ENCODE data around the gene PIF1.

PIF1 gene

DNA sequence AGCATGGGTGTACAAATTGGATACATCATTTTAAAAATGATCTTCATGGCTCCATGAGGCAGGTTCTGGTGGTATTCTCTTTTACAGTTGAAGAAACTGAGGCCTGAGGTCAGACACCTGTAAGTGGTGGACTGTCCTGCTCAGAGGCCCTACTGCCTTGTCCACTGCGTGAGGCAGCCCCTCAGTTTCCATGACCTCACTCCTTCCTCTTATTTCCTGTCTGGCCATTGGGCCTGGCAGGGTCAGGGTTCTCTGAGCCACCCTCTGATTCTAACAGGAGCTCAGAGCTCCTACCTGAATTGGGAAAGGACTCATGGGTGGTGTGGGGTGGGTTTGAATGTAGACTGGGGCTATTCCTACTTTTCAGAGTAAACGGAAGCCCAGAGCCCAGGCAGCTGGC, 33.8 kb upstream of the PIF1 start:
- Histone ChIP-seq H3K9me2 (replicated peaks; ENCODE audit: control insufficient read depth, low read length) (no peaks in the 10 kb centered on the region), H3K4me1 (ENCODE audit: control insufficient read depth, low read length) (peaks cover 42% of the 10 kb centered on the region), H3K27ac (ENCODE audit: low read depth, low read length) (no peak overlapping the region), H3K36me3 (ENCODE audit: control insufficient read depth, low read length) (peaks cover 79% of the 10 kb centered on the region), H3F3A (ENCODE audit: control insufficient read depth, insufficient read depth) (peaks cover 3% of the 10 kb centered on the region; the same call in 1 of the 2 replicates), H3K79me2 (ENCODE audit: control insufficient read depth, low read length) (peaks cover 36% of the 10 kb centered on the region), H3K27me3 (ENCODE audit: control insufficient read depth, low read length) (no peaks in the 10 kb centered on the region), H3K4me3 (ENCODE audit: low read length) (no peak overlapping the region), H3K9me3 (ENCODE audit: control insufficient read depth, insufficient read depth, low read length) (no peaks in the 10 kb centered on the region), H3K4me2 (ENCODE audit: low read length) (no peak overlapping the region), H4K20me1 (ENCODE audit: control insufficient read depth, insufficient read depth, low read depth, low read length) (no peaks in the 10 kb centered on the region; the same call in 1 of the 2 replicates)
- TF ChIP-seq EZH2phosphoT487 (IDR thresholded peaks at IDR 0.05; ENCODE audit: borderline replicate concordance, low read length): no peak
- TF ChIP-seq, protein P1, sequence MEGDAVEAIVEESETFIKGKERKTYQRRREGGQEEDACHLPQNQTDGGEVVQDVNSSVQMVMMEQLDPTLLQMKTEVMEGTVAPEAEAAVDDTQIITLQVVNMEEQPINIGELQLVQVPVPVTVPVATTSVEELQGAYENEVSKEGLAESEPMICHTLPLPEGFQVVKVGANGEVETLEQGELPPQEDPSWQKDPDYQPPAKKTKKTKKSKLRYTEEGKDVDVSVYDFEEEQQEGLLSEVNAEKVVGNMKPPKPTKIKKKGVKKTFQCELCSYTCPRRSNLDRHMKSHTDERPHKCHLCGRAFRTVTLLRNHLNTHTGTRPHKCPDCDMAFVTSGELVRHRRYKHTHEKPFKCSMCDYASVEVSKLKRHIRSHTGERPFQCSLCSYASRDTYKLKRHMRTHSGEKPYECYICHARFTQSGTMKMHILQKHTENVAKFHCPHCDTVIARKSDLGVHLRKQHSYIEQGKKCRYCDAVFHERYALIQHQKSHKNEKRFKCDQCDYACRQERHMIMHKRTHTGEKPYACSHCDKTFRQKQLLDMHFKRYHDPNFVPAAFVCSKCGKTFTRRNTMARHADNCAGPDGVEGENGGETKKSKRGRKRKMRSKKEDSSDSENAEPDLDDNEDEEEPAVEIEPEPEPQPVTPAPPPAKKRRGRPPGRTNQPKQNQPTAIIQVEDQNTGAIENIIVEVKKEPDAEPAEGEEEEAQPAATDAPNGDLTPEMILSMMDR (IDR thresholded peaks at IDR 0.05; ENCODE audit: low read depth, low read length, poor library complexity, severe bottlenecking): no peak

DNA sequence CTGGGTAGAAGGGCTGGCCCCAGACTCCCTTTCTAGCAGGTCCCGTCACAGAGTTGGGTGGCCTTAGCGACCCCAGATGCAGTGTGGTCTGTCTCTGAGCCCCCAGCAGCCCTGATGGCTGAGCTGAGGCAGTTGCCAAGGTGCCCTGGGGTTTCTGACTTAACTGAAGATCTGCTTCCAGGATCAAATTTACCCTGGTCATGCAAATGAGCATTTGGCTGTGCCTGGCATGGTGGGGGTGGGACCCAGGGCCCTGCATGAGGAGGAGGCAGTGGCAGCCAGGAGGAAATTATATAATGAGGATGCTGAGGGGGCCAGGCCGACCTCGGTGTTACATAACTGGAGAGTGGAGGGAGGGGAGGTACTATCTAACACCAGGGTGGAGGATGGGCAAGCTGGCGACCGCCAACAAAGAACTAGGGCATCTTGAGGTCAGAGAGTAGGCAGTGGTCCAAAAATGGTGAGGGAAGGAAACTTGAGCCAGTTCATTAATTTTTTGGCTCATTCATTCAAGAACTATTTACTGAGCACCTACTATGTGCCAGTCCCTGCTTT, 32.7 kb upstream of the PIF1 start:
- Histone ChIP-seq H3K4me2 (ENCODE audit: low read length) (no peak overlapping the region), H3K4me1 (ENCODE audit: control insufficient read depth, low read length) (peaks cover 42% of the 10 kb centered on the region), H3K36me3 (ENCODE audit: control insufficient read depth, low read length) (peaks cover 83% of the 10 kb centered on the region), H3K9me2 (replicated peaks; ENCODE audit: control insufficient read depth, low read length) (no peaks in the 10 kb centered on the region), H3K27me3 (ENCODE audit: control insufficient read depth, low read length) (no peaks in the 10 kb centered on the region), H3F3A (ENCODE audit: control insufficient read depth, insufficient read depth) (peaks cover 3% of the 10 kb centered on the region; the same call in 1 of the 2 replicates), H4K20me1 (ENCODE audit: control insufficient read depth, insufficient read depth, low read depth, low read length) (no peaks in the 10 kb centered on the region; the same call in 1 of the 2 replicates), H3K79me2 (ENCODE audit: control insufficient read depth, low read length) (peaks cover 44% of the 10 kb centered on the region), H3K27ac (ENCODE audit: low read depth, low read length) (no peak overlapping the region), H3K4me3 (ENCODE audit: low read length) (no peak overlapping the region), H3K9me3 (ENCODE audit: control insufficient read depth, insufficient read depth, low read length) (no peaks in the 10 kb centered on the region)
- TF ChIP-seq, protein P1 (IDR thresholded peaks at IDR 0.05; ENCODE audit: low read depth, low read length, poor library complexity, severe bottlenecking): no peak
- TF ChIP-seq EZH2phosphoT487 (IDR thresholded peaks at IDR 0.05; ENCODE audit: borderline replicate concordance, low read length): no peak

DNA sequence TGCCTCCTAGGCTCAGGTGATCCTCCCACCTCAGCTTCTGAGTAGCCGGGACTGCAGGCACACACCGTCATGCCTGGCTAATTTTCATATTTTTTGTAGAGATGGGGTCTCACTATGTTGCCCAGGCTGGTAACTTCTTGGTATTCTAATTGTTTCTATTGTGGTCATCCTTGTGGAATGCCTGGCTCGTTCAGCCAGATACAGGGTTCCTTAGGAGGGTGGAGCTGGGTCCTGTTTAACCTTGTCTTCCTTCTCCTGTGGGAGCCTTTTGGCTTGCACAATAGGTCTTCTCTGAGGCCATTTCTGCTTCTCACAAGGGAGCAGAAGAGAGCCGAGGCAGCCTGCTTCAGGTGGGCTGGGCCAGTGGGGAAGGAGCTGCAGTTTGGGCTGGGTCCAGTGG, 32.0 kb upstream of the PIF1 start:
- Histone ChIP-seq H3K4me2 (ENCODE audit: low read length) (no peak overlapping the region), H3K79me2 (ENCODE audit: control insufficient read depth, low read length) (peaks cover 44% of the 10 kb centered on the region), H3K9me3 (ENCODE audit: control insufficient read depth, insufficient read depth, low read length) (no peaks in the 10 kb centered on the region), H3K36me3 (ENCODE audit: control insufficient read depth, low read length) (peaks cover 83% of the 10 kb centered on the region), H4K20me1 (ENCODE audit: control insufficient read depth, insufficient read depth, low read depth, low read length) (no peaks in the 10 kb centered on the region; the same call in 1 of the 2 replicates), H3K27me3 (ENCODE audit: control insufficient read depth, low read length) (no peaks in the 10 kb centered on the region), H3K9me2 (replicated peaks; ENCODE audit: control insufficient read depth, low read length) (no peaks in the 10 kb centered on the region), H3K27ac (ENCODE audit: low read depth, low read length) (no peak overlapping the region), H3F3A (ENCODE audit: control insufficient read depth, insufficient read depth) (peaks cover 3% of the 10 kb centered on the region; the same call in 1 of the 2 replicates), H3K4me3 (ENCODE audit: low read length) (no peak overlapping the region), H3K4me1 (ENCODE audit: control insufficient read depth, low read length) (peaks cover 42% of the 10 kb centered on the region)
- TF ChIP-seq, protein P1 (IDR thresholded peaks at IDR 0.05; ENCODE audit: low read depth, low read length, poor library complexity, severe bottlenecking): no peak
- no peak for TF ChIP-seq EZH2phosphoT487 (IDR thresholded peaks at IDR 0.05; ENCODE audit: borderline replicate concordance, low read length)
